ENCODE measurements around the gene IRAK1. TPM values are rescaled to one million over a fixed set of nuclear protein-coding genes. Genes with fewer than 3 reads are reported as not detected.

Gene IRAK1
- total and polyA plus RNA-seq, 2 of the 13 experiments (the other 11 are each of a cell fraction or from before 2014, with no cell fraction given), result 57.7 to 77.3 TPM

DNA sequence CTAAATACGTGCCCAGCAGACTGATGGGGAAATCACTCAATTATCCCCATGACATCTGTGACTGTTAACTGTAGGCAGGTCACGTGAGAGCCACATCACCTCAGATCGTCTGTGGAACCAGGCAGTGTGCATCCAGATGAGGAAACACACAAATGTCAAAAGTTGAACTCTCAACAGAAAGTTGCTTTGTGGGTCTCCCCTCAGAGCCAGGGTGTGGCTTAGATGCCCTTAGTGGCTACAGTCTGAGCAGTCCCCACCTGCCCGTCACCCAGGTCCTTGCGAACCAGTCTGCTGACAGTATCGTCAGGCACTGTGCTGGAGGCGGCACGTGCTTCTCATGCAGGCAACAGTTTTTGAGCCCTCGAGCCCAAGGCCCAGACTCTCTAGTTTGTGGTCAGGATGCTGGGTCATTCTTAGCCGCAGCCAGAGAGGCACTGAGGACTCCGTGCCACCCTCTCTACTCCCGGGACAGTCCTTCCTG is 36.3 kb downstream of the IRAK1 start:
- no CpG with 5 or more reads among the region's 12 CpGs for WGBS (ENCODE audit: low lambda C conversion rate)
- Histone ChIP-seq H3K4me1 (ENCODE audit: insufficient read depth, low read length) (peaks cover 16% of the 10 kb centered on the region), H3K27ac (ENCODE audit: extremely low read length, insufficient read depth, low read length) (no peak overlapping the region), H2AFZ (ENCODE audit: low read length) (no peak overlapping the region), H3K4me2 (ENCODE audit: low read depth, low read length) (no peak overlapping the region), H3K4me3 (replicated peaks in 1 of 3; ENCODE audit: insufficient read depth in 1 of 3, low read depth in 2 of 3, low read length in 3 of 3) (no peak overlapping the region), H3K9me3 (ENCODE audit: low read length) (no peaks in the 10 kb centered on the region), H3K79me2 (ENCODE audit: insufficient read depth, low read length) (no peaks in the 10 kb centered on the region), H3K27me3 (ENCODE audit: control insufficient read depth in 1 of 2, insufficient read depth in 2 of 2, low read length in 2 of 2) (no peaks in the 10 kb centered on the region), H3K9ac (ENCODE audit: insufficient read depth, low read depth, low read length) (no peak overlapping the region), H3K36me3 (replicated peaks in 1 of 2; ENCODE audit: control insufficient read depth in 1 of 2, insufficient read depth in 2 of 2, low read length in 2 of 2) (no peaks in the 10 kb centered on the region), H4K20me1 (ENCODE audit: insufficient read depth, low read length) (no peaks in the 10 kb centered on the region)
- ATAC-seq, result no peak
- in situ Hi-C loops (cut with HindIII; ENCODE audit: extremely low pct_ligation_motif_present, low pct_unique_long_range_greater_than_20kb) (no loop called here), intact Hi-C loops (cut with micrococcal nuclease; ENCODE audit: unreplicated experiment) (no loop called here)
- no peak for FAIRE-seq
- DNase-seq (ENCODE audit: low spot score), result no peak
- CTCF ChIA-PET (ENCODE audit: low intra/inter-chr PET ratio, low total read pairs), result no interaction called here
- TF ChIP-seq ZBTB21 (CRISPR knock-in tag; IDR thresholded peaks at IDR 0.05) (no peak), SIX1 (CRISPR knock-in tag; IDR thresholded peaks at IDR 0.05; ENCODE audit: borderline replicate concordance) (no peak), NFAT5 (CRISPR knock-in tag; IDR thresholded peaks at IDR 0.05) (no peak), MBNL3 (CRISPR knock-in tag; conservative IDR thresholded peaks at IDR 0.05) (no peak), FOXP1 (IDR thresholded peaks at IDR 0.05) (no peak), FOXP1 (CRISPR knock-in tag; IDR thresholded peaks at IDR 0.05) (no peak), ZFY (CRISPR knock-in tag; IDR thresholded peaks at IDR 0.05) (no peak), ATF2 (CRISPR knock-in tag; IDR thresholded peaks at IDR 0.05) (no peak)
- POLR2A ChIA-PET, result no interaction called here
- BruUV-seq (replicated peaks), result no TSS peak

Measured in HepG2 (cell line).